Adrenal gland (tissue), 5 donors: Measurements from ENCODE around the gene PAPLN.

Experiments used
- POLR2A ChIP-seq, 2 donors: fragments of 450-650 bp; IDR thresholded peaks; one replicate each; pipeline ENCODE4 v1.6.1; 2017; ENCODE audit warnings: antibody characterized with exemption in 2 of 2, mild to moderate bottlenecking in 2 of 2, moderate library complexity in 1 of 2
- TF ChIP-seq, protein P1 (sequence below), 6 experiments: fragments of 450-650 bp in 4 of 6; fragments of 200-600 bp in 2 of 6; sonication (generic) in 1 of 6; IDR thresholded peaks; 1 replicate in 5 of 6; 2 replicates in 1 of 6; pipeline versions ENCODE4 v1.5.1 to v1.8.0; 2016 to 2021; ENCODE audit warnings: antibody characterized with exemption in 6 of 6, mild to moderate bottlenecking in 2 of 6, moderate library complexity in 1 of 6
- donor health status: DM: no; HTN: no; CAD: no.

DNA sequence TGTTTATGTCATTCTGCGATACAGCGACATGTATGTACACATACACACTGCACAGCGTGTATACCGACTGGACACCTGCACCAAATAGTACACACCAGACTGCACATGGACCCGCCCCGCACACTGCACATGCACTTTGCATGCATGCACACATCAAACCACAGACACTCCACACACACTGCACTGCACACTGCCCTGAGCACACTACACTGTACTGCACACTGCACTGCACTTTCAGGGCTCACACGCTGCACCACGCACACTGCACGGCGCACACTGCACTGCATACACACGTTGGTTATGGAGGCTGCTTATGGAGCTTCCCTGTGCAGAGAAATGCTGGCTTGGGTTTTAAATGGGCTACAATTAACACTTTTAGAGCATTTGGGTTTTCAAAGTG is 1.6 kb downstream of the PAPLN start:
- no peak for TF ChIP-seq POLR2A (IDR thresholded peaks at IDR 0.05)
- TF ChIP-seq, protein P1, sequence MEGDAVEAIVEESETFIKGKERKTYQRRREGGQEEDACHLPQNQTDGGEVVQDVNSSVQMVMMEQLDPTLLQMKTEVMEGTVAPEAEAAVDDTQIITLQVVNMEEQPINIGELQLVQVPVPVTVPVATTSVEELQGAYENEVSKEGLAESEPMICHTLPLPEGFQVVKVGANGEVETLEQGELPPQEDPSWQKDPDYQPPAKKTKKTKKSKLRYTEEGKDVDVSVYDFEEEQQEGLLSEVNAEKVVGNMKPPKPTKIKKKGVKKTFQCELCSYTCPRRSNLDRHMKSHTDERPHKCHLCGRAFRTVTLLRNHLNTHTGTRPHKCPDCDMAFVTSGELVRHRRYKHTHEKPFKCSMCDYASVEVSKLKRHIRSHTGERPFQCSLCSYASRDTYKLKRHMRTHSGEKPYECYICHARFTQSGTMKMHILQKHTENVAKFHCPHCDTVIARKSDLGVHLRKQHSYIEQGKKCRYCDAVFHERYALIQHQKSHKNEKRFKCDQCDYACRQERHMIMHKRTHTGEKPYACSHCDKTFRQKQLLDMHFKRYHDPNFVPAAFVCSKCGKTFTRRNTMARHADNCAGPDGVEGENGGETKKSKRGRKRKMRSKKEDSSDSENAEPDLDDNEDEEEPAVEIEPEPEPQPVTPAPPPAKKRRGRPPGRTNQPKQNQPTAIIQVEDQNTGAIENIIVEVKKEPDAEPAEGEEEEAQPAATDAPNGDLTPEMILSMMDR (IDR thresholded peaks at IDR 0.05): no peak
